IMR-90 (cell line): ENCODE data around the gene UCP3.

ENCODE experiments used
- CEBPB ChIP-seq: IDR thresholded peaks from 2 replicates; pipeline ENCODE4 v1.6.1; 2012; ENCODE audit warnings: low read depth, low read length, improper control_type of control experiment
- CHD1 ChIP-seq: IDR thresholded peaks from 2 replicates; pipeline ENCODE4 v1.6.1; 2012; ENCODE audit warnings: low read depth, low read length, improper control_type of control experiment
- FOS ChIP-seq: fragments of 150-350 bp; IDR thresholded peaks from 2 replicates; pipeline ENCODE4 v1.6.1; 2016; ENCODE audit warnings: low read depth, low read length
- MAFK ChIP-seq: IDR thresholded peaks from 2 replicates; pipeline ENCODE4 v1.6.1; 2012; ENCODE audit warnings: low read depth, low read length, improper control_type of control experiment
- MAZ ChIP-seq: IDR thresholded peaks from 2 replicates; pipeline ENCODE4 v1.6.1; 2012; ENCODE audit warnings: low read depth, mild to moderate bottlenecking, low read length, improper control_type of control experiment, moderate library complexity, borderline replicate concordance
- POLR2A ChIP-seq: IDR thresholded peaks from 2 replicates; pipeline ENCODE4 v1.6.1; 2012; ENCODE audit warnings: mild to moderate bottlenecking, low read depth, low read length
- RAD21 ChIP-seq: IDR thresholded peaks from 2 replicates; pipeline ENCODE4 v1.6.1; 2012; ENCODE audit warnings: low read length, improper control_type of control experiment
- RCOR1 ChIP-seq: IDR thresholded peaks from 2 replicates; pipeline ENCODE4 v1.6.1; 2012; ENCODE audit warnings: mild to moderate bottlenecking, low read length, improper control_type of control experiment; ENCODE audit not compliant: insufficient replicate concordance
- RFX5 ChIP-seq: IDR thresholded peaks from 2 replicates; pipeline ENCODE4 v1.8.0; 2012; ENCODE audit warnings: low read depth, mild to moderate bottlenecking, low read length, moderate library complexity
- SMC3 ChIP-seq: fragments of 150-350 bp; IDR thresholded peaks from 2 replicates; pipeline ENCODE4 v1.6.1; 2016; ENCODE audit warnings: low read depth, mild to moderate bottlenecking, antibody characterized with exemption, low read length, moderate library complexity
- TF ChIP-seq, protein P1 (sequence below): conservative IDR thresholded peaks from 2 replicates; pipeline ENCODE4 v1.5.1; 2012; ENCODE audit warnings: mild to moderate bottlenecking, low read depth, low read length, improper control_type of control experiment
- TF ChIP-seq, protein P2 (sequence below): fragments of 150-350 bp; IDR thresholded peaks from 2 replicates; pipeline ENCODE4 v1.6.1; 2016; ENCODE audit warnings: low read depth, mild to moderate bottlenecking, low read length, moderate library complexity, borderline replicate concordance
- TF ChIP-seq, protein P3 (sequence below): fragments of 150-350 bp; IDR thresholded peaks from 2 replicates; pipeline ENCODE4 v1.6.1; 2017; ENCODE audit warnings: mild to moderate bottlenecking, antibody characterized with exemption, low read length, low read depth

DNA sequence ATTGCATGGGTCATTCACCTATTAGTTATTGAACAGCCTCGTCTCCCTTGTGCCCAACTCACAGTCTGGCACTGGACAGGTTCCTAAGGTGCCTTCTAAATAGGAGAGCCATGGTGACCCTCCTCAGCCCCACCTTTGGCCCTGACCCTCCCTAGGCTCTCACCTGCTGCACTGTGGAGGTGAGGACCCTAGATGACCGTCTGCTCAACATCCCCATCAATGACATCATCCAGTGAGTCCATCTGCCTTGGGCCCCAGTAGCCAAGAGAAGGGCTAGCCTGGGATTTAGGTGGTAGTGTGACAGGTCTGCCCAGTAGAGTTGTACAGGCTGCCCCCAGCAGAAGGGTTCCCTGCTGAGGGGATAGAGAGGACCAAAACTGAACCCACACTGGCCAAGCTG lies 39.8 kb downstream of the UCP3 start:
- TF ChIP-seq, protein P1, sequence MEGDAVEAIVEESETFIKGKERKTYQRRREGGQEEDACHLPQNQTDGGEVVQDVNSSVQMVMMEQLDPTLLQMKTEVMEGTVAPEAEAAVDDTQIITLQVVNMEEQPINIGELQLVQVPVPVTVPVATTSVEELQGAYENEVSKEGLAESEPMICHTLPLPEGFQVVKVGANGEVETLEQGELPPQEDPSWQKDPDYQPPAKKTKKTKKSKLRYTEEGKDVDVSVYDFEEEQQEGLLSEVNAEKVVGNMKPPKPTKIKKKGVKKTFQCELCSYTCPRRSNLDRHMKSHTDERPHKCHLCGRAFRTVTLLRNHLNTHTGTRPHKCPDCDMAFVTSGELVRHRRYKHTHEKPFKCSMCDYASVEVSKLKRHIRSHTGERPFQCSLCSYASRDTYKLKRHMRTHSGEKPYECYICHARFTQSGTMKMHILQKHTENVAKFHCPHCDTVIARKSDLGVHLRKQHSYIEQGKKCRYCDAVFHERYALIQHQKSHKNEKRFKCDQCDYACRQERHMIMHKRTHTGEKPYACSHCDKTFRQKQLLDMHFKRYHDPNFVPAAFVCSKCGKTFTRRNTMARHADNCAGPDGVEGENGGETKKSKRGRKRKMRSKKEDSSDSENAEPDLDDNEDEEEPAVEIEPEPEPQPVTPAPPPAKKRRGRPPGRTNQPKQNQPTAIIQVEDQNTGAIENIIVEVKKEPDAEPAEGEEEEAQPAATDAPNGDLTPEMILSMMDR, result no peak
- TF ChIP-seq RFX5, result no peak
- no peak for TF ChIP-seq POLR2A
- TF ChIP-seq SMC3, result no peak
- TF ChIP-seq RCOR1, result no peak
- TF ChIP-seq RAD21, result no peak
- TF ChIP-seq CEBPB, result no peak
- TF ChIP-seq MAFK, result no peak
- TF ChIP-seq, protein P2, sequence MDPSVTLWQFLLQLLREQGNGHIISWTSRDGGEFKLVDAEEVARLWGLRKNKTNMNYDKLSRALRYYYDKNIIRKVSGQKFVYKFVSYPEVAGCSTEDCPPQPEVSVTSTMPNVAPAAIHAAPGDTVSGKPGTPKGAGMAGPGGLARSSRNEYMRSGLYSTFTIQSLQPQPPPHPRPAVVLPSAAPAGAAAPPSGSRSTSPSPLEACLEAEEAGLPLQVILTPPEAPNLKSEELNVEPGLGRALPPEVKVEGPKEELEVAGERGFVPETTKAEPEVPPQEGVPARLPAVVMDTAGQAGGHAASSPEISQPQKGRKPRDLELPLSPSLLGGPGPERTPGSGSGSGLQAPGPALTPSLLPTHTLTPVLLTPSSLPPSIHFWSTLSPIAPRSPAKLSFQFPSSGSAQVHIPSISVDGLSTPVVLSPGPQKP, result no peak
- no peak for TF ChIP-seq FOS
- TF ChIP-seq CHD1, result no peak
- no peak for TF ChIP-seq MAZ
- TF ChIP-seq, protein P3, sequence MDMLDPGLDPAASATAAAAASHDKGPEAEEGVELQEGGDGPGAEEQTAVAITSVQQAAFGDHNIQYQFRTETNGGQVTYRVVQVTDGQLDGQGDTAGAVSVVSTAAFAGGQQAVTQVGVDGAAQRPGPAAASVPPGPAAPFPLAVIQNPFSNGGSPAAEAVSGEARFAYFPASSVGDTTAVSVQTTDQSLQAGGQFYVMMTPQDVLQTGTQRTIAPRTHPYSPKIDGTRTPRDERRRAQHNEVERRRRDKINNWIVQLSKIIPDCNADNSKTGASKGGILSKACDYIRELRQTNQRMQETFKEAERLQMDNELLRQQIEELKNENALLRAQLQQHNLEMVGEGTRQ, result no peak
